Stimulated activated CD8-positive, alpha-beta memory T cell treated with anti-CD3 and anti-CD28 coated beads, Interleukin-12 subunit alpha, Interleukin-12 subunit beta, amount 100 ng/mL, for 4 hours (primary cell): ENCODE data around the gene FN1.

ENCODE experiments used
- DNase-seq: peaks from one replicate; pipeline ENCODE4 v3.0.0-alpha.2; 2020; ENCODE audit warnings: low read depth

FN1 gene

GRCh38 chr2:215435870-215436704, at the start of gene FN1:
TSS of gene FN1 (minus strand) at chr2:215436068. CDS start at chr2:215435802, 266 bp downstream.
- peak; percentile 34 for DNase-seq

GRCh38 chr2:215485032-215485431, 49.2 kb upstream of the FN1 start:
- DNase-seq, result no peak

DNA sequence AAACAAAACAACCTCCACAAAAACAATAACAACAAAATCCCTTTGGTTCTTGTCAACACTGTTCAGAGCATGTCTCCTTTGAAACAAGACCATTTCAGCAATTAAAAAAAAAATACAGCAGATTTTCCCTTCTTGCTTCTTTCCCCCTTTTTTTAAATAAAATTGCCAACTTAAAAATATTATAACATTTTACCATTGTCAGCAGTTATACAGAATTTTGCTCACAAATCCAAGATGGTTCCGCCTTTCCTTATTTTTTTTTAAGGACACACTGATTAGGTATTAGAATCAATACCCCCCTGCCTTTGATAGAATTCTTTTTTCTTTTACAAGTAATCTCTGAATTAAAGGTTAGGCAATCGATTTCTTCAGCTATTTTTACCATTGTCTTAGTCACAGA, 48.7 kb upstream of the FN1 start:
- no peak for DNase-seq

- DNase-seq, result no peak
These were observed 47.6 kb upstream of the FN1 start for GRCh38 chr2:215483431-215483830.

DNA sequence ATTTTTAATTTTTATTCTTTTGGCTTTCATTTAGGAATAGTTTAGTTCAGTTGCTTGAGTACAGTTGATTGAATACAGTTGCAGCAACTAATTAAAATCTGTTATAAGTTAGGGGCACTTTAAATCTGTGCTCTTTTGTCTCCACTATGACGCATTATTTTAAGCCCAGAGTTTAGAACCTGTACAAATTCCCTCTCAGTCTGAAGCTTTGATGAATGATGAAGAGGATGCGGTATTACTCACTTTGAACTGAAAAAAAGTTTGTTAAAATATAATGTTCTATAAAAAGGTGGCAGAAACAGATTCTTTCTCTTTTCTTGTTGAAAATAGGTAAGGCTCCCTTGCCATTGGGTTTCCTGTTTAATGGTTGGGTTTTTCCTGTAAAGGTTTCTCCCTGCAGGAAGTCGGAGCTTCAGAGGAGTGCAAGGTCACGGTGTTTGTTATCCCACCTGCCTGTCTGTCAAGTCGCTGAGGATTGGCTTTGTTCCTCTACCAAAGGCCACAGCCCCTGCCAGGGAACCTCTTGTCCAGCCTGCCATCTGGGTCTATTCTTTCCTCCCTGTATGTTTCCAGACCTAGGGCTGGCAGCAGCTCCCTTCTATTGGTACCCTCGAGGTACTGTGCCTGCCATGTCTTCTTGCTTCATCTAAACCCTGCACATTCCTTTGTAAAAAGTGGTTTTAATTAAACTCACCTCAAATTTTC, 43.8 kb upstream of the FN1 start:
- DNase-seq, result no peak

- DNase-seq, result no peak
These were observed 43.3 kb upstream of the FN1 start for GRCh38 chr2:215479121-215479520.

GRCh38 chr2:215476424-215476823, 40.6 kb upstream of the FN1 start:
- no peak for DNase-seq

DNA sequence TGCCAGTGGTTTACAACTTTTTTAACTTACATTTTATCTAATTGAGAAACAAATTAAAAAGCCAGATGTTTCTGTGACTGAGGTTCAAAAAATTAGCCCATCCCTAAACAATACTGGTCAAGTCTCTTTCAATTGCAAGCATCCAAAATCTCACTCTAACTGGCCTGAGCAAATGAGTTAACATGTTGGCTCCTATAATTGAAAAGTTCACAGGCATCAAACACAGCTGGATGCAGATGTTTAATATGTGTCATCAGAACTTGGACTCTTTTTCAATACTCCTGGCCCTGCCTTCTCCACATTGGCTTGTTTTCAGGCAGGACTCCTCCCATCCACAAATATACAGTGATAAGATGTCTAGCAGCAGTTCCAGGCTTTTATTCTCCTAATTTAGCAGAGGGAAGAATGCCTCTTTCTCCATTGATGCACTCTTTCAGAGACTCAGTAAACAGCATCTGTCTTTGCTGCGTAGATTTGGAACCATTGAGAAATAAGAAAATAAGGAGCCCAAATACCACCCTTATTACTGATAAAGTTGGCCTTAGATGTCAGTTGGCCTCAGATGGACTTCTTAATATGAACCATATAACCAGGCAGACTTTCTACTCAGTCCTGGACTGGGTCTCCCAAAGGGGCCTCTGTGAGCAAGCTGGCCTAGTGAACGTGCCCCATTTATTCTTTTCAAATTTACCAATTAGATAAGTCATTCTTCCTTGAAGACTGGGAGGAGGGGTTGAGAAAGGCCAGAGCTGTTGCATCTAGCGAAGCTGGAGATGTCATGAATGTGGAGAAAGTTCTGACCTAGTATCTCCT, 30.4 kb upstream of the FN1 start:
- DNase-seq, result no peak

- no peak for DNase-seq
These were observed 29.4 kb upstream of the FN1 start for GRCh38 chr2:215465256-215465655.

GRCh38 chr2:215461836-215462532, 26.1 kb upstream of the FN1 start:
- DNase-seq, result no peak

GRCh38 chr2:215460682-215461382, 25.0 kb upstream of the FN1 start:
- DNase-seq, result no peak

DNA sequence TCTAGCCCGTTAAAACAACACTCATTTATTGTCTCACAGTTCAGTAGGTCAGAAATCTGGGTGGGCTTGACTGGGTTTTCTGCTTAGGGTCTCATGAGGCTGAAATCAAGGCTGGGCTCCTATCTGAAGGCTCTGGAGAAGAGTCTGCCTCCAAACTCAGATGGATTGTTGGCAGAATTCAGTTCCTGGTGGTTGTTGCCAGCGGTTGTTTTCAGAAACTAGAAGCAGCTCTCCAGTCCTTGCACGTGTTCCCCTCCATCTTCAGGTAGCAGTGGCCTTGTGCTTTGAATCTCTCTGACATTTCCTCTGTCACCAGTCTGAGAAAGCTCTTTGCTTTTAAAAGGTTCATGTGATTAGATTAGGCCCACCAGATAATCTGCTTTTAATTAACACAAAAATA, 20.1 kb upstream of the FN1 start:
- DNase-seq, result no peak

GRCh38 chr2:215454519-215455246, 18.8 kb upstream of the FN1 start:
- DNase-seq, result no peak

DNA sequence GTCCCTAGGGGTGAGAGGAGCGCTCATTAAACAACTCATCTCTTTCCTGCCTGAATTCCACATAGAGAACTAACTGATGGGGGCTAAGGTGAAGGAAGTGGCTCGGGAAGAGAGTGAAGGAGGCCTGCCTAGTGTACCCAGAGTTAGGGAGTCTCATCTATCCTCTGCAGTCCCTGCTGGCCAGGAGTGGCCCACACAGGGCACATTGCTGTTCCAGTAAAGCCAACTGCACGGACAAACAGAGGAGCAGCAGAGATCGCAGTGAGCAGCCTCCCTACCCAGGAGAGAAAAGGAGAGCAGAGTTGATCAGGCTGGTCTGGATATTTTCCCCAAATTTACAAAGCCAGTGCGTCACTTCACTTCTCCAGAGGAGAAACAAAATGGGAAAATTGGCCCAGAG, 16.9 kb upstream of the FN1 start:
- DNase-seq, result no peak

DNA sequence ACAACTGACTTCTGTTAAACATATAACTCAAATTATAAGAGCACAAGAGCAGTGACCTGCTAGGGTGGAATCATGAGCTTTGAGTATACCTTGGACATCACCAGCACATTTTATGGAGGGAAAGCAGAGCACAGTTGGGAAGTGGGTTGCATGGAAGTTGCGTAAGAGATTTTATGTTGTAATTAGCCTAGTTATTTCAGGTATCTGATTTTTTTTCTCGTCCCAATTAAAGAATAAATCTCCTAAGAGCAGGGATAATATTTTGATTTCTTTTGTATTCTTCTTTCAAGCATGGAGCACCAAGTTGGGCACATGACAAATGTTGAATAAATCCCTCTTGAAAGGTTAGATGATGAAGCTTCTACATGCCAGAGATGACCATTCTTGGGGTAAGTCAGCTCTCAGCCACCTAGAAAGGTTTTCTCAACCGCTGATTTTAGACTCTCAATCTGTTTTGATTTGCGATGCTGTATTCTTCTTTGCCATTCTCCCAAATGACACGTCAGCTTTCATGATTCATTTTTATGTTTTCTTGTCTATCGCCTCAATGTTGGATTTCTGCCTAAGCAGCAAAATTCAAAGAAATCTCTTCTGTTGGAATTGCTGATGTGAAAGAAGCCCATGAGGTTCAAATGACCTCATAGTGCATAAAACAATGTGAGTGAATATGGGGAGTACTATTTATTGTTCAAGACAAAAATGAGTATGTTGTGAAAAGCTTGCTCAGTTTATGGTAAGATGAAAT, 15.3 kb upstream of the FN1 start:
- DNase-seq, result no peak

- DNase-seq, result no peak
These were observed 14.5 kb upstream of the FN1 start for GRCh38 chr2:215450188-215451011.

- no peak for DNase-seq
These were observed 11.8 kb upstream of the FN1 start for GRCh38 chr2:215447673-215448081.

- DNase-seq, result no peak
These were observed 11.2 kb upstream of the FN1 start for GRCh38 chr2:215447056-215447455.

- no peak for DNase-seq
These were observed 6.5 kb upstream of the FN1 start for GRCh38 chr2:215442401-215442787.
